HCT116 (cell line): ENCODE measurements around the gene DENND1C. TPM values are rescaled to one million over a fixed set of nuclear protein-coding genes. Genes with fewer than 3 reads are reported as not detected.

Source experiments
- ATAC-seq: fragments of 200-7000 bp; cut with Tn5 transposase; 2 replicates; pipeline ENCODE4 v1.9.1; 2020; ENCODE audit warnings: mild to moderate bottlenecking, moderate library complexity
- BruUV-seq: library from RNA; stranded (reverse); fragments of 400-500 nt; replicated peaks from 2 replicates; lab custom pipeline; 2021; lab: Mats Ljungman, UMichigan
- CTCF ChIA-PET: fragments of 300-600 bp; sonication (Branson Sonifier 250); formaldehyde crosslinking; loops from one replicate; lab custom pipeline; 2021; ENCODE audit warnings: antibody characterized with exemption; lab: Charles Lee
- POLR2A ChIA-PET: fragments of 300-600, 350-600 bp; sonication (Branson Sonifier 250); formaldehyde crosslinking; loops from one replicate; lab custom pipeline; 2021; ENCODE audit warnings: antibody characterized with exemption; lab: Charles Lee
- RAD21 ChIA-PET, 2 experiments: fragments of 300-600 bp; sonication (Branson Sonifier 250); formaldehyde crosslinking; loops; one replicate each; lab custom pipeline; 2023; ENCODE audit warnings: low total read pairs in 2 of 2; ENCODE audit not compliant: uncharacterized antibody in 2 of 2, unreplicated experiment in 2 of 2, low non-redundant PET in 1 of 2; lab: Charles Lee
- DNase-seq: peaks from one replicate; pipeline ENCODE4 v3.0.0-alpha.2; 2010; ENCODE audit warnings: low read depth, low spot score
- H2AFZ ChIP-seq: fragments of 200-600 bp; shearing (Covaris generic), sonication (generic); 2 replicates; pipeline ENCODE4 v1.6.1; 2017; ENCODE audit warnings: low read depth, mixed run types, mixed read lengths, antibody characterized with exemption, low read length; ENCODE audit not compliant: poor library complexity, severe bottlenecking
- H3K27ac ChIP-seq: 2 replicates; pipeline ENCODE4 v1.5.1; 2012; ENCODE audit warnings: low read depth, low read length
- H3K27me3 ChIP-seq: fragments of 200-600 bp; sonication (generic); 2 replicates; pipeline ENCODE4 v1.6.1; 2016; ENCODE audit warnings: mixed run types, low read length, mixed read lengths; ENCODE audit not compliant: insufficient read depth
- H3K36me3 ChIP-seq, 2 experiments: fragments of 200-500 bp in 1 of 2; fragments of 200-600 bp in 1 of 2; sonication (Bioruptor generic) in 1 of 2; sonication (generic) in 1 of 2; 2 replicates each; pipeline versions ENCODE4 v1.5.1 to v1.6.1; 2014 to 2016; ENCODE audit warnings: low read length in 2 of 2, inconsistent platforms in 1 of 2, mixed read lengths in 1 of 2, mixed run types in 1 of 2; ENCODE audit not compliant: insufficient read depth in 2 of 2, control insufficient read depth in 1 of 2
- H3K4me1 ChIP-seq, 2 experiments: fragments of 200-600 bp in 1 of 2; sonication (generic) in 1 of 2; 2 replicates each; pipeline versions ENCODE4 v1.5.1 to v1.6.1; 2012 to 2017; ENCODE audit warnings: low read length in 2 of 2, inconsistent platforms in 1 of 2, mild to moderate bottlenecking in 1 of 2, mixed read lengths in 1 of 2, mixed run types in 1 of 2, moderate library complexity in 1 of 2; ENCODE audit not compliant: insufficient read depth in 2 of 2, control insufficient read depth in 1 of 2
- H3K4me2 ChIP-seq: fragments of 200-600 bp; sonication (generic); 2 replicates; pipeline ENCODE4 v1.6.1; 2017; ENCODE audit warnings: mixed run types, low read length, mixed read lengths
- H3K4me3 ChIP-seq, 2 experiments: fragments of 200-600 bp in 1 of 2; sonication (generic) in 1 of 2; replicated peaks in 1 of 2; 2 replicates each; pipeline ENCODE4 v1.5.1; 2011 to 2016; ENCODE audit warnings: low read length in 2 of 2, control low read depth in 1 of 2, low read depth in 1 of 2, mild to moderate bottlenecking in 1 of 2, mixed read lengths in 1 of 2, mixed run types in 1 of 2
- H3K79me2 ChIP-seq: fragments of 200-600 bp; sonication (generic); 2 replicates; pipeline ENCODE4 v1.6.1; 2017; ENCODE audit warnings: mild to moderate bottlenecking, mixed run types, low read length, moderate library complexity, mixed read lengths; ENCODE audit not compliant: insufficient read depth
- H3K9ac ChIP-seq: fragments of 200-600 bp; sonication (generic); 2 replicates; pipeline ENCODE4 v1.6.1; 2016; ENCODE audit warnings: low read length, mixed read lengths
- H3K9me2 ChIP-seq: fragments of 200-600 bp; sonication (generic), shearing (Covaris generic); 2 replicates; pipeline ENCODE4 v1.6.1; 2017; ENCODE audit warnings: mixed run types, mild to moderate bottlenecking, moderate library complexity; ENCODE audit not compliant: insufficient read depth
- H3K9me3 ChIP-seq, 2 experiments: fragments of 200-500 bp in 1 of 2; fragments of 200-600 bp in 1 of 2; sonication (Bioruptor generic) in 1 of 2; sonication (generic) in 1 of 2; 2 replicates each; pipeline ENCODE4 v1.6.1; 2014 to 2017; ENCODE audit warnings: low read length in 2 of 2, mixed read lengths in 2 of 2, inconsistent platforms in 1 of 2, low read depth in 1 of 2, mild to moderate bottlenecking in 1 of 2, mixed run types in 1 of 2, moderate library complexity in 1 of 2; ENCODE audit not compliant: control insufficient read depth in 1 of 2, insufficient read depth in 1 of 2
- H4K20me1 ChIP-seq: fragments of 200-600 bp; sonication (generic), shearing (Covaris generic); 2 replicates; pipeline ENCODE4 v1.6.1; 2017; ENCODE audit warnings: mixed run types, mild to moderate bottlenecking, moderate library complexity; ENCODE audit not compliant: insufficient read depth
- CEBPB ChIP-seq: IDR thresholded peaks from 2 replicates; pipeline ENCODE4 v1.6.1; 2012; ENCODE audit warnings: low read depth
- EGR1 ChIP-seq: IDR thresholded peaks from 2 replicates; pipeline ENCODE4 v1.6.1; 2012; ENCODE audit warnings: low read depth
- ELF1 ChIP-seq: IDR thresholded peaks from 2 replicates; pipeline ENCODE4 v1.6.1; 2012; ENCODE audit warnings: low read depth, borderline replicate concordance
- EZH2 ChIP-seq: fragments of 200-600 bp; sonication (generic); IDR thresholded peaks from 2 replicates; pipeline ENCODE4 v1.6.1; 2017; ENCODE audit warnings: antibody characterized with exemption, mixed run types
- JUND ChIP-seq: IDR thresholded peaks from 2 replicates; pipeline ENCODE4 v1.6.1; 2012
- POLR2A ChIP-seq: IDR thresholded peaks from 2 replicates; pipeline ENCODE4 v1.7.0; 2011; ENCODE audit warnings: borderline replicate concordance; ENCODE audit not compliant: insufficient read depth, insufficient read length; ENCODE audit errors: extremely low read depth
- RAD21 ChIP-seq: IDR thresholded peaks from 2 replicates; pipeline ENCODE4 v1.6.1; 2012; ENCODE audit warnings: low read depth, mild to moderate bottlenecking
- SIN3A ChIP-seq: IDR thresholded peaks from 2 replicates; pipeline ENCODE4 v1.6.1; 2012; ENCODE audit warnings: low read depth
- SP1 ChIP-seq: IDR thresholded peaks from 2 replicates; pipeline ENCODE4 v1.6.1; 2012; ENCODE audit warnings: low read depth
- TCF7L2 ChIP-seq: IDR thresholded peaks from 2 replicates; pipeline ENCODE4 v1.7.0; 2011; ENCODE audit warnings: borderline replicate concordance, inconsistent platforms; ENCODE audit not compliant: insufficient read depth, insufficient read length; ENCODE audit errors: extremely low read depth
- YY1 ChIP-seq: IDR thresholded peaks from 2 replicates; pipeline ENCODE4 v1.6.1; 2011; ENCODE audit warnings: low read length, low read depth, moderate library complexity, mild to moderate bottlenecking; ENCODE audit not compliant: insufficient replicate concordance; ENCODE audit errors: extremely low read depth
- ZFX ChIP-seq: fragments of 450-650 bp; IDR thresholded peaks from 2 replicates; pipeline ENCODE4 v1.6.1; 2017
- intact Hi-C: fragments of 100-400 bp; cut with micrococcal nuclease; formaldehyde crosslinking; loops from 2 replicates; pipeline ENCODE4 v1.10.0; 2022
- total RNA-seq: library from RNA; stranded (reverse); gene quantifications from one replicate; pipeline ENCODE4 v1.2.1, GENCODE V29; 2021; ENCODE audit not compliant: unreplicated experiment
- TF ChIP-seq, protein P1 (sequence below): IDR thresholded peaks from 2 replicates; pipeline ENCODE4 v1.6.1; 2012
- TF ChIP-seq, protein P2 (sequence below), 3 experiments: fragments of 200-600 bp in 1 of 3; sonication (generic) in 1 of 3; IDR thresholded peaks in 2 of 3; conservative IDR thresholded peaks in 1 of 3; 2 replicates each; pipeline ENCODE4 v1.5.1; 2012 to 2017; ENCODE audit warnings: low read depth in 2 of 3, low read length in 2 of 3, antibody characterized with exemption in 1 of 3, borderline replicate concordance in 1 of 3, control low read depth in 1 of 3, mild to moderate bottlenecking in 1 of 3, mixed read lengths in 1 of 3, mixed run types in 1 of 3, moderate library complexity in 1 of 3; ENCODE audit not compliant: insufficient read depth in 1 of 3
- TF ChIP-seq, protein P3 (sequence below): IDR thresholded peaks from 2 replicates; pipeline ENCODE4 v1.6.1; 2012
- TF ChIP-seq, protein P4 (sequence below): IDR thresholded peaks from 2 replicates; pipeline ENCODE4 v1.6.1; 2012; ENCODE audit warnings: low read depth

DENND1C gene
- total RNA-seq, 1 experiment from 2014 or later = 0.54 TPM

DNA sequence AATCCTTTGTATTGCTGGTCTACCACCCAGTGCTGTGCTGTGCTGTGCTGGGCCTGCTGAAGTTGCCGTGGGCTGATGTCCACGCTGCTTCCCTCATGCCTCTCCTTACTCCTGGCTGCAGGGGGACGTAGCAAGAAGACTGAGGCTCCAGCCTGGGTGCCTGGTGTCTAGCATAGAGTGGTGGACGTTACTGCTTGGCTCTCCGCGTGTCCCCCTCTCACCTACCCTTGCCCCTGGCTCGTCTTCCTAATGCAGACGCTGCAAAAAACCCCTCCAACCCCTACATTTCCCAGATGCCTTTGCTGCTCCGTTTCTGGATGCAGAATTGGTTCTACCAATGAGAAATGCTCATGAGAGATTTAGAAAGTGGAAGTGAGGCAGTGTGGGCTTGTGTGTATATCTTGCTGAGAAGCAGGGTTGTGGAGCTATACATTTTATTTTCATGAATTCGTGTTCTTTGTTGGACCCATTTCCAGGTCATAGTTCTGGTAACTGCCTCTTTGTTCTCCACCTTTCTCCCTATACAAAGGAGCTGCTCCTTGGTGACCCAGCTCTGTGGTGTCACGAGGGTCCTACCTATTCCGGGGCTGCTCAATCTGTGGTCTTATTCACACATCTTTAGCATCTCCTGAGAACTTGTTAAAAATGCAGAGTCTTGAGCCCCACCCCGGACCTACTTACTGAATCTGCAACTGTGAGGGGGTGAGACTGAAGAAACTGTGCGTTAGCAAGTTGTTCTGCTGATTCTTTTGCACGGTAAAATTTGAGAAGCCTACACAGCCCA lies 7.9 kb upstream of the DENND1C start:
- ATAC-seq (no peak), DNase-seq (no peak)
- Histone ChIP-seq H3K9me3 (peaks cover 0 to 10% of the 10 kb centered on the region in 2 experiments; a peak in 1 of 4 replicates), H3K4me1 (no peaks in the 10 kb centered on the region), H3K79me2 (no peaks in the 10 kb centered on the region), H3K9ac (no peak overlapping the region), H3K4me3 (no peak overlapping the region), H4K20me1 (no peaks in the 10 kb centered on the region), H3K4me2 (no peak overlapping the region), H3K27me3 (no peaks in the 10 kb centered on the region), H3K27ac (no peak overlapping the region), H3K9me2 (no peaks in the 10 kb centered on the region), H3K36me3 (no peaks in the 10 kb centered on the region)
- intact Hi-C loops = no loop called here
- no TSS peak for BruUV-seq
- ChIA-PET POLR2A (interaction anchor here (1.1 kb wide), 1 partner anchor 16 kb away, joined by 3 read pairs; no protein-coding TSS in a partner anchor), RAD21 (no interaction called here), CTCF (no interaction called here)
- TF ChIP-seq ELF1 (no peak), ZFX (no peak), POLR2A (no peak), RAD21 (no peak), TCF7L2 (no peak), YY1 (no peak), JUND (no peak), SIN3A (no peak), EGR1 (no peak), CEBPB (no peak), SP1 (no peak), EZH2 (no peak)
- TF ChIP-seq, protein P1, sequence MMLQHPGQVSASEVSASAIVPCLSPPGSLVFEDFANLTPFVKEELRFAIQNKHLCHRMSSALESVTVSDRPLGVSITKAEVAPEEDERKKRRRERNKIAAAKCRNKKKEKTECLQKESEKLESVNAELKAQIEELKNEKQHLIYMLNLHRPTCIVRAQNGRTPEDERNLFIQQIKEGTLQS = no peak
- TF ChIP-seq, protein P2, sequence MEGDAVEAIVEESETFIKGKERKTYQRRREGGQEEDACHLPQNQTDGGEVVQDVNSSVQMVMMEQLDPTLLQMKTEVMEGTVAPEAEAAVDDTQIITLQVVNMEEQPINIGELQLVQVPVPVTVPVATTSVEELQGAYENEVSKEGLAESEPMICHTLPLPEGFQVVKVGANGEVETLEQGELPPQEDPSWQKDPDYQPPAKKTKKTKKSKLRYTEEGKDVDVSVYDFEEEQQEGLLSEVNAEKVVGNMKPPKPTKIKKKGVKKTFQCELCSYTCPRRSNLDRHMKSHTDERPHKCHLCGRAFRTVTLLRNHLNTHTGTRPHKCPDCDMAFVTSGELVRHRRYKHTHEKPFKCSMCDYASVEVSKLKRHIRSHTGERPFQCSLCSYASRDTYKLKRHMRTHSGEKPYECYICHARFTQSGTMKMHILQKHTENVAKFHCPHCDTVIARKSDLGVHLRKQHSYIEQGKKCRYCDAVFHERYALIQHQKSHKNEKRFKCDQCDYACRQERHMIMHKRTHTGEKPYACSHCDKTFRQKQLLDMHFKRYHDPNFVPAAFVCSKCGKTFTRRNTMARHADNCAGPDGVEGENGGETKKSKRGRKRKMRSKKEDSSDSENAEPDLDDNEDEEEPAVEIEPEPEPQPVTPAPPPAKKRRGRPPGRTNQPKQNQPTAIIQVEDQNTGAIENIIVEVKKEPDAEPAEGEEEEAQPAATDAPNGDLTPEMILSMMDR (IDR thresholded peaks at IDR 0.05 in 2 of 3, conservative IDR thresholded peaks at IDR 0.05 in 1 of 3; ENCODE audit: borderline replicate concordance in 1 of 3, insufficient read depth in 1 of 3, low read depth in 2 of 3, low read length in 2 of 3) = no peak
- TF ChIP-seq, protein P3, sequence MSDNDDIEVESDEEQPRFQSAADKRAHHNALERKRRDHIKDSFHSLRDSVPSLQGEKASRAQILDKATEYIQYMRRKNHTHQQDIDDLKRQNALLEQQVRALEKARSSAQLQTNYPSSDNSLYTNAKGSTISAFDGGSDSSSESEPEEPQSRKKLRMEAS = no peak
- TF ChIP-seq, protein P4, sequence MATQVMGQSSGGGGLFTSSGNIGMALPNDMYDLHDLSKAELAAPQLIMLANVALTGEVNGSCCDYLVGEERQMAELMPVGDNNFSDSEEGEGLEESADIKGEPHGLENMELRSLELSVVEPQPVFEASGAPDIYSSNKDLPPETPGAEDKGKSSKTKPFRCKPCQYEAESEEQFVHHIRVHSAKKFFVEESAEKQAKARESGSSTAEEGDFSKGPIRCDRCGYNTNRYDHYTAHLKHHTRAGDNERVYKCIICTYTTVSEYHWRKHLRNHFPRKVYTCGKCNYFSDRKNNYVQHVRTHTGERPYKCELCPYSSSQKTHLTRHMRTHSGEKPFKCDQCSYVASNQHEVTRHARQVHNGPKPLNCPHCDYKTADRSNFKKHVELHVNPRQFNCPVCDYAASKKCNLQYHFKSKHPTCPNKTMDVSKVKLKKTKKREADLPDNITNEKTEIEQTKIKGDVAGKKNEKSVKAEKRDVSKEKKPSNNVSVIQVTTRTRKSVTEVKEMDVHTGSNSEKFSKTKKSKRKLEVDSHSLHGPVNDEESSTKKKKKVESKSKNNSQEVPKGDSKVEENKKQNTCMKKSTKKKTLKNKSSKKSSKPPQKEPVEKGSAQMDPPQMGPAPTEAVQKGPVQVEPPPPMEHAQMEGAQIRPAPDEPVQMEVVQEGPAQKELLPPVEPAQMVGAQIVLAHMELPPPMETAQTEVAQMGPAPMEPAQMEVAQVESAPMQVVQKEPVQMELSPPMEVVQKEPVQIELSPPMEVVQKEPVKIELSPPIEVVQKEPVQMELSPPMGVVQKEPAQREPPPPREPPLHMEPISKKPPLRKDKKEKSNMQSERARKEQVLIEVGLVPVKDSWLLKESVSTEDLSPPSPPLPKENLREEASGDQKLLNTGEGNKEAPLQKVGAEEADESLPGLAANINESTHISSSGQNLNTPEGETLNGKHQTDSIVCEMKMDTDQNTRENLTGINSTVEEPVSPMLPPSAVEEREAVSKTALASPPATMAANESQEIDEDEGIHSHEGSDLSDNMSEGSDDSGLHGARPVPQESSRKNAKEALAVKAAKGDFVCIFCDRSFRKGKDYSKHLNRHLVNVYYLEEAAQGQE = no peak
- TF ChIP-seq, all 23 proteins: peak for 0
- no peak overlapping the region for H2AFZ ChIP-seq
